Activated T-cell treated with anti-CD3 and anti-CD28 coated beads, Interleukin-2, amount 50 U/mL, for 72 hours (primary cell): Measurements from ENCODE around the gene FADS1. TPM values are rescaled to one million over a fixed set of nuclear protein-coding genes. Genes with fewer than 3 reads are reported as not detected.

Source experiments
- ATAC-seq, 2 donors: fragments of 150-1000 bp; cut with Tn5 transposase; replicated peaks in 1 of 2; 2 replicates each; pipeline ENCODE4 v1.10.0; 2021; ENCODE audit warnings: moderate library complexity in 2 of 2, mild to moderate bottlenecking in 1 of 2
- DNase-seq, 2 donors: peaks; one replicate each; pipeline ENCODE4 v3.0.0; 2021 to 2022; ENCODE audit warnings: mixed read lengths in 1 of 2
- H3K27ac Mint-ChIP-seq: one replicate; pipeline ENCODE4 v1.8.0; 2022; ENCODE audit warnings: mild to moderate bottlenecking, moderate library complexity, mixed read lengths
- H3K27me3 Mint-ChIP-seq: one replicate; pipeline ENCODE4 v1.8.0; 2022; ENCODE audit warnings: low read depth, mixed read lengths
- H3K36me3 Mint-ChIP-seq, 2 donors: one replicate each; pipeline ENCODE4 v1.8.0; 2022; ENCODE audit warnings: mixed read lengths in 2 of 2, mild to moderate bottlenecking in 1 of 2; ENCODE audit not compliant: insufficient read depth in 2 of 2
- H3K4me1 Mint-ChIP-seq: one replicate; pipeline ENCODE4 v1.8.0; 2022; ENCODE audit warnings: low read depth, mixed read lengths
- H3K4me3 Mint-ChIP-seq, 2 donors: one replicate each; pipeline ENCODE4 v1.8.0; 2022; ENCODE audit warnings: mild to moderate bottlenecking in 2 of 2, mixed read lengths in 2 of 2, moderate library complexity in 2 of 2
- H3K9me3 Mint-ChIP-seq, 2 donors: one replicate each; pipeline ENCODE4 v1.8.0; 2022; ENCODE audit warnings: mixed read lengths in 2 of 2
- total RNA-seq, 2 donors: library from RNA; stranded (reverse); gene quantifications; one replicate each; pipeline ENCODE4 v1.2.3, GENCODE V29; 2022

FADS1 gene
- total RNA-seq, 2 donors from 2014 or later: 8.5 to 17.7 TPM

DNA sequence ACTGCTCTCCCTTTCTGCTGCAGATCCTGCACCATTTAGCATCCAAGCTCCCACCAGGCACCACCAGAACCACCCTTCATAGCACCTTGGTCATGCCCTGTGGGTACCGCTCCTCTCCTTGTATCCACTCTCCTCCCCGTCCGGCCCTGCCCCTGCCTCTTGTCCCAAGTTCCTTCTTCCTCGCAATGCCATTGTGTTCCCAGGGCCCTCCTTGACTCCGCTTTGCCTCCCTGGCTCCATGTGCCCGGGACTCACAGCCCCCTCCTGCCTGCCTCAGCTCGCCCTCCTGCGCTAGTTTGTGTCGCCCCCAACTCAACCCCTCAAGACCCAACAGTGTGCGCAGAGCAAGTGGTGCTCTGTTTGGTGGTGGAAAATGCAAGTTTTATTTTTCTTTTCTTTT lies 22.1 kb upstream of the FADS1 start:
- Mint-ChIP-seq H3K27ac (peak overlapping the region; percentile 47), H3K36me3 (peaks cover 0 to 12% of the 10 kb centered on the region in 2 donors), H3K4me3 (no peak overlapping the region), H3K27me3 (no peaks in the 10 kb centered on the region), H3K9me3 (no peaks in the 10 kb centered on the region), H3K4me1 (peaks cover 20% of the 10 kb centered on the region)
- DNase-seq: no peak
- no peak for ATAC-seq

DNA sequence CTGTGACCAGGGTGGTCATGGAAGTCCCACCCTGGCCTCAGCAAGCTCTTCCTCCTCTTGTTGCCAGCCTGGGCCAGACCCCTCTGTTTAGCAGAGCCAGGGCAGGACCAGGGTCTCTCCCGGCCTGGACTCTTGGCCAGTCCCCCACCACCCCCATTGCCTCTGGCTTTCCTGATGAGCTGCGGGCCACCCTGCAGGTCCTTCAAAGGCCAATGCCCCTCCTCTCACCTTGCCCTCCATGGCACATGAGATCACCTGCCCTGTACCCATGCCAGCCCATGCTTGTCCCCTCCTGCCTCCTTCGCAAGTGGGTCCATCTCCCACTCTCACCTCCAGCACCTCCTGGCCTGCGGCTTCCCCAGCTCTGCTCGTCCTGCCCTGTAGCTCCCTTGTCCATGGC lies 21.7 kb upstream of the FADS1 start:
- H3K9me3 Mint-ChIP-seq: no peaks in the 10 kb centered on the region
- ATAC-seq: no peak
- H3K27me3 Mint-ChIP-seq: no peaks in the 10 kb centered on the region
- no peak overlapping the region for H3K27ac Mint-ChIP-seq
- DNase-seq: no peak
- H3K4me3 Mint-ChIP-seq: no peak overlapping the region
- peaks cover 24% of the 10 kb centered on the region for H3K4me1 Mint-ChIP-seq
- peaks cover 0 to 12% of the 10 kb centered on the region in 2 donors for H3K36me3 Mint-ChIP-seq

DNA sequence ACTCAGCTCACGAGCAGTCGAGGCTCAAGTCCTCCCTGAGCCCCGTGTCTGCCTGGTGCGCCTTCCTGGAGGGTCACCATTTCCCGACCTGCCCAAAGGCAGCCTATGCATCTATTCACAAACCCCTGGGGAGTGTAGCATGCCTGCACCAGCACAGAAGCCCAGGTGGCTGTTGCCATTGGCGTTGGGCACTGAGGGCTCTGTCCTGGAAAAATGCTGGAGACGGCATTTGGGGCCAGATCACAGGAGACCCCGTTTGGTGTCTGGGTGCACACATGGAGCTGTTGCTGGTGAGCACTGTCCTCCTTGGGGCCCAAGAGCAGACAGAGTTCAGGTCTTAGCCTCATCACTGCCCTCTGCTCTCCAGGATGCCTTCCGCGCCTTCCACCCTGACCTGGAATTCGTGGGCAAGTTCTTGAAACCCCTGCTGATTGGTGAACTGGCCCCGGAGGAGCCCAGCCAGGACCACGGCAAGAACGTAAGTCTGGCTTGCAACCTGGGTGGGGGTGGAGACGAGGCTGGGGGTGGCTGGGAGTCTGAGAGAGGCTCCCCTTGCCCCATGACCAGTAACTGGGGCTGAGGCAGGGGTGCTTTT lies 20.7 kb upstream of the FADS1 start:
- Mint-ChIP-seq H3K4me1 (peaks cover 34% of the 10 kb centered on the region), H3K36me3 (peaks cover 0 to 14% of the 10 kb centered on the region in 2 donors), H3K27me3 (no peaks in the 10 kb centered on the region), H3K4me3 (no peak overlapping the region), H3K9me3 (no peaks in the 10 kb centered on the region), H3K27ac (no peak overlapping the region)
- no peak for DNase-seq
- no peak for ATAC-seq

GRCh38 chr11:61836193-61836592 lies 19.4 kb upstream of the FADS1 start:
- no peak overlapping the region for H3K27ac Mint-ChIP-seq
- H3K27me3 Mint-ChIP-seq: no peaks in the 10 kb centered on the region
- H3K36me3 Mint-ChIP-seq: peaks cover 0 to 10% of the 10 kb centered on the region in 2 donors
- DNase-seq (no peak), ATAC-seq (no peak)
- H3K4me3 Mint-ChIP-seq: peak overlapping the region in 1 of 2 donors; percentile 13
- no peaks in the 10 kb centered on the region for H3K9me3 Mint-ChIP-seq
- H3K4me1 Mint-ChIP-seq: peaks cover 43% of the 10 kb centered on the region

DNA sequence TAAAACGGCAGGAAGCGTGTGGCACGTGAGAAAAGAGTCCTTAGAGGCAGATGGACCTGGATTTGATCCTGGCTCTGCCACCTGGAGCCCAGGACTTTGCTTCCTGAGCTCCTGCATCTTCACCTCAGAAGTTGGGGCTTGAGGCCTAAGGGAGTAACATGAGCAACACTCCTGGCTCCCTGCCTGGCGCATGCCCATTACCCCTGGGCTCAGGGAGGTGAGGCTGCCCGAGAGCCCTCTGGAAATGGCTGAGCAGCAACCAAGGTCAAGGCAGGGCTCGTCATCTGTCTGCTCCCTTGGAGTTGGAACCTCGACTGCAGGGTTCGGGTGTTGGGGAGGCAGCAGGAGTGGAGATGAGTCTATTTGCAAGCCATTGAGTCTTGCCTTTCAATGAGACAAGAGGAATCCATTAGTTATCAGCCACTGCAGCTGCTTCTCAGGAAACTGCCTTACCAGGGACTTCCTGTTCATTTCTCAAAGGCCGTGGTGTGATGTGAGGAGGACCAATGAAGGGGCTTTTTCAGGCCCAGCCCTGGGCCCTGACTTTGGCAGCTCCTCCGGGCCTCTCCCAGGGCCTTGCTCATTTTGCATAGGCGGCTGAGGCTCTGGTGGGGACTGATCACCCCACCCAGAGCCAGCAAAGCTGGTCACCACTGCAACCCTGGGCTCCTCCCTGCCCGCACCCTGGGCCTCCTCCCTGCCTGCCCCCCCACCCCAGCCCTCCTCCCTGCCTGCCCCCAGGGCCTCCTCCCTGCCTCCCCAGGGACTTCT lies 17.7 kb upstream of the FADS1 start:
- Mint-ChIP-seq H3K4me1 (peaks cover 58% of the 10 kb centered on the region), H3K4me3 (peak overlapping the region; percentile 26 to 74)
- peak; percentile 54 to 66 for DNase-seq

GRCh38 chr11:61833926-61834277 lies 17.1 kb upstream of the FADS1 start:
- ATAC-seq (no peak), DNase-seq (no peak)
- Mint-ChIP-seq H3K4me1 (peaks cover 62% of the 10 kb centered on the region), H3K36me3 (peaks cover 0 to 2% of the 10 kb centered on the region in 2 donors), H3K27ac (no peak overlapping the region), H3K27me3 (no peaks in the 10 kb centered on the region), H3K9me3 (no peaks in the 10 kb centered on the region), H3K4me3 (peak overlapping the region; percentile 11 to 74)

More for the DNA sequence above, 17.7 kb upstream of the FADS1 start:
- Mint-ChIP-seq H3K27ac (no peak overlapping the region), H3K27me3 (no peaks in the 10 kb centered on the region), H3K36me3 (peaks cover 0 to 6% of the 10 kb centered on the region in 2 donors), H3K9me3 (no peaks in the 10 kb centered on the region)
- ATAC-seq: peak; percentile 91 to 94

- peak overlapping the region; percentile 62 to 74 for H3K4me3 Mint-ChIP-seq
- H3K27ac Mint-ChIP-seq: peak overlapping the region; percentile 51
- peaks cover 0 to 2% of the 10 kb centered on the region in 2 donors for H3K36me3 Mint-ChIP-seq
- H3K9me3 Mint-ChIP-seq: no peaks in the 10 kb centered on the region
- DNase-seq (peak in 1 of 2 donors; percentile 40), ATAC-seq (peak in 1 of 2 donors; percentile 43)
- no peaks in the 10 kb centered on the region for H3K27me3 Mint-ChIP-seq
- peaks cover 62% of the 10 kb centered on the region for H3K4me1 Mint-ChIP-seq
Measured at GRCh38 chr11:61833471-61833870, 16.7 kb upstream of the FADS1 start.

DNA sequence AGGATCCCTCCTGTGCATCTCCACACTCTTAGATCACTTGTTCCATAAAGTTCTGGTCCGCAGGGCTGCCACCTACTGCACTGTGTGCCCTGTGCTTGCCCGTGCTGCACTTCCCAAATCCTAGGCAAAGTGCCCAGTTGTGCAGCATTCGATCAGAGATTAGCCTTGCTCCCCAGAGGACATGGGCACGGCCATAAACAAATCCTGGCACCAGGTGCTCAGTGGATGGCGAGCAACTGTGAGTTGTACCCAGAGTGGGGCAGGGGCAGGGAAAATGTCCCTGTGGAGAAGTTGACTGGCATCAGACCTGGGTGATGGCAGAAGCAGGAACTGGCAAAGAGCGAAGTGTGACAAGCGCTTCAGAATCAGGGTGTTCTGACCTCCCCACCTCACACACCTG lies 16.0 kb upstream of the FADS1 start:
- ATAC-seq: no peak
- Mint-ChIP-seq H3K4me3 (no peak overlapping the region), H3K9me3 (no peaks in the 10 kb centered on the region), H3K36me3 (peaks cover 0 to 2% of the 10 kb centered on the region in 2 donors), H3K27ac (no peak overlapping the region), H3K4me1 (peaks cover 68% of the 10 kb centered on the region), H3K27me3 (no peaks in the 10 kb centered on the region)
- no peak for DNase-seq

DNA sequence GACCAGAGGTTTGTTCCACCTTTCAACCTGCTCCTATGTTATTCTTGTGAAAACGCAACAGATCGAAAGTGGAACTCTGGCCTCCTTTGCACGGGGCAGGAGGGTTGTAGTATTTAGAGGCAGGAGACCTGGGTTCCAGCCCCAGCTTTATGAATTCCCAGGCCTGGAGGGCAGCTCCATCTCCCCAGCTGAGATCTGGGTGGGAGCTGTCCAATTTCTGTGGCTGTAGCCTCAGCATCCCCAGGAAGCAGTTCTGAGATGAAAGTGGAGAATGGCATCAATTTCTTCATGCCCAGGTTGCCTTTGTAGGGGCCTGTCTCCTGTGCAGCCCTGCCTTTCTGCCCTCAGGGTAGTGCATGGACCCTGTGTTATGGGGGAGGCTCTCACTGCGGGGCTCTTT lies 15.4 kb upstream of the FADS1 start:
- no peak overlapping the region for H3K4me3 Mint-ChIP-seq
- DNase-seq (no peak), ATAC-seq (no peak)
- peaks cover 69% of the 10 kb centered on the region for H3K4me1 Mint-ChIP-seq
- H3K36me3 Mint-ChIP-seq: peaks cover 0 to 2% of the 10 kb centered on the region in 2 donors
- H3K9me3 Mint-ChIP-seq: no peaks in the 10 kb centered on the region
- no peak overlapping the region for H3K27ac Mint-ChIP-seq
- H3K27me3 Mint-ChIP-seq: no peaks in the 10 kb centered on the region

DNA sequence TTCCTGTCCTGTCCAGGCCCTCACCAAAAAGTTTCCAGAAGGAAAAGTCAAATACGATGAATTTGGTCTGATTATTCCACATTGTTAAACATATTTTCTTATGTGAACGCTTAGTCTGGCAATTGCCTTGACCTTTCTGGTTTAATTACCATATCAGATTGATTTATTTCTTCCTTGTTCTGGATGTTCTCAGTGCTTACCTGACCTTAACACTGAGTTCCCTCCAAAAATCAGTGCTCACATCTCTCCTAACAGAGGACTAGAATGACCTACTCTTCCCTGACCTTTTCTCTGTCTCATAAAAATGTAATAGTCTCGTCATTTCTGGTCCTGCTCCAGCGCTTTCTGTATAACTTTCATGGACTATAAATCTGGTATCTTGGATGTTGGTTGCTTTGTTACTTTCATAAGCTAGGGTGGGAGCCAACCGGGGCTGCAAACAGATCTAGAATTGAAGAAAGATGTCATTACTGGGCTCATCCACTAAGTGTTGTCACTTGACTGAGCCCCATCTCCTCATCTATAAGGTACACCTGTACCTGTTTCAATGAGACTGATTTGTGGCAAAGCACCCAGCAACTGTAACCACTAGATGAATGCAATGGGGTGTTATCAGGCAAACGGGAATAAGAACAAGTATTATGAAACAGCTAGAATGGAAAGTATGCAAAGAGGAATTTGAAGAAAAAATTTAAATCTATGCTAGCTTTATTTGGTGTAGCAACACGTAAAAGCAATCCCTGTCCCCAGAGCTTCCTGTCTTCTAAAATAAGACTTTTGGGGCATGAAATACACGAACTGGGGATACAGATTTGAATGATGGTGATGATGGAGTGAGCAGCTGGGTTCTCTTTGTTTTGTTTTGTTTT lies 13.7 kb upstream of the FADS1 start:
- H3K27me3 Mint-ChIP-seq: no peaks in the 10 kb centered on the region
- no peak overlapping the region for H3K27ac Mint-ChIP-seq
- no peak for ATAC-seq
- H3K4me3 Mint-ChIP-seq: peak overlapping the region; percentile 67 to 93
- peaks cover 73% of the 10 kb centered on the region for H3K4me1 Mint-ChIP-seq
- DNase-seq: no peak
- no peaks in the 10 kb centered on the region for H3K9me3 Mint-ChIP-seq
- peaks cover 0 to 2% of the 10 kb centered on the region in 2 donors for H3K36me3 Mint-ChIP-seq

- DNase-seq: no peak
- H3K27ac Mint-ChIP-seq: no peak overlapping the region
- no peaks in the 10 kb centered on the region for H3K27me3 Mint-ChIP-seq
- ATAC-seq: no peak
- H3K4me1 Mint-ChIP-seq: peaks cover 66% of the 10 kb centered on the region
- peaks cover 0 to 2% of the 10 kb centered on the region in 2 donors for H3K36me3 Mint-ChIP-seq
- H3K9me3 Mint-ChIP-seq: no peaks in the 10 kb centered on the region
- H3K4me3 Mint-ChIP-seq: peak overlapping the region; percentile 89 to 93
Measured at GRCh38 chr11:61829806-61830205, 13.0 kb upstream of the FADS1 start.

GRCh38 chr11:61828629-61829407 lies 12.0 kb upstream of the FADS1 start:
- Mint-ChIP-seq H3K36me3 (peaks cover 0 to 2% of the 10 kb centered on the region in 2 donors), H3K27ac (no peak overlapping the region), H3K4me3 (peak overlapping the region; percentile 89 to 93), H3K4me1 (peaks cover 56% of the 10 kb centered on the region), H3K9me3 (no peaks in the 10 kb centered on the region), H3K27me3 (no peaks in the 10 kb centered on the region)
- ATAC-seq (peak; percentile 53 to 66), DNase-seq (peak; percentile 55 to 72)
